NCI-H82 treated with DMSO at 0.1 percent for 48 hours (cell line): Measurements from ENCODE around the gene VARS1.

Experiments
- DNase-seq: peaks from one replicate; lab custom pipeline; 2025; ENCODE audit not compliant: unreplicated experiment; lab: John Stamatoyannopoulos, UW

The VARS1 gene

DNA sequence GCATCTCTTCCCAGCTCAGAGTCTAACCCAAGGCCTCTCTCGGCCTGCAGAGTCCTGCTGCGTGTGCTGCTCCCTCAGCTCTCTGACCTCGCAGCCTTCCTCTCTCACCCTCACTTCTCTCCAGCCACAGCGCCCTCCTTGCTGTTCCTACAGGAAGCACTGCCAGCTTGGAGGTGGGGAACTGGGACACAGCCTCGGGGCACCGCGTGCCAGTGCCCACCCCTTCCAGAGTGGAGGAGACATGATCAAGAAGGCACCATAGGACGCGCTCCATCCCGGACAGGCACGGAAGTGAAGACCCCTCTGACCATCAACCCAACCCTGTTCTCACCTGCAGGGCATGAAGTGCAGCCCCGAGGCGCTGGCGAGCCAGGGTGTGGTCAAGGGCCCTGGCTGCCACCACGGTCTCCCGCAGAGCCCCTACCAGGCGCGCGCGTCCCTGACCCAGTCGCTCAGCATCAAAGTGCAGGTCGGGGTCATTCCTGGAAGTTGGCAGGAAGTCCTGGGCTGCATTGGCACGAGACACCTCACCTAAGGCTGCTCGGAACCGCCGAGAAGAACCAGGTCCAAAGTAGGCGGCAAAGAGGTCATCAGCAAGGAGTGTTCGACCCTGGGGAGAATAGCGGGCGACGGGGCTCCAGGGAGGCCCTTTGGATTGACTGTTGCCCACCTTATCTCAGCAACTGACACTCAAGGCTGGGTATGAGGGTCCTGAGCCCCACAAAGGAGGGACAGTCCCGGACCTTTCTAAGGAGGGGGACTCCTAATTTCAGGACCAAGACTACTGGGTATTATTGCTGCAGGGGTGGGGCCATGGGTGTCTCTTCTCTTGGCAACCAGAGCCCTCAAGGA, 19.7 kb downstream of the VARS1 start:
- no peak for DNase-seq

DNA sequence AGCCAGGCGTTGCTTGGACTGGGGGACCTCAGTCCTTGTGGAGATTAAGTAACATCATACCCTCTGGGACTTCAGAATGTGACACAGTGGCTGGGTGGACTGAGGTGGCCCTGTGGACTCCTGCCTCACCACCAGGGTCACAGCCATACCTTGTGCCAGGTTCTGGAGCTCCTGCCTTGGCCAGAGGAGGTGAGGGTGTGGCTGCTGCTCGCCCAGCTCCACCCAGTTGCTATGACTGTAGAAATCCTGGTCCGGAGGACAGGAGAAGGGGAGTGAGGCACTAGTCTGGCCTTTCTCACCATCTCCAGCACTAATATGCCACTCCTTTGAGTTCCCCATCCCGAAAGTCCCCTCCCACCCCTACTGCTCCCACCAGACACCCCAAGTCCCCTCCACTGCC, 20.4 kb downstream of the VARS1 start:
- DNase-seq, result no peak

DNA sequence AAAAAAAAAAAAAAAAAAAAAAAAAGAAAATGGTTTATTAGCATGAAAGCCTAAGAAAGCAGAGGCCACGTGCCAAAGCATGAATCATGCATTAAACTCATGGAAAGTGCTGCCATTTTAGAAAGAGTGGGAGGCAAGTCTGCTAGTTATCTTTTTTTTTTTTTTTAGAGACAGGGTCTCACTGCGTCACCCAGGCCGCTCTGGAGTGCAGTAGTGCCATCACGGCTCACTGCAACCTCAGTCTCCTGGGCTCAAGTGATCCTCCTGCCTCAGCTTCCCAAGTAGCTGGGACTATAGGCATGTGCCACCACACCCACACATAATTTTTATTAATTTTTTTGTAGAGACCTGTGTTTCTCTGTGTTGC, 23.6 kb downstream of the VARS1 start:
- no peak for DNase-seq

- no peak for DNase-seq
These were observed 24.7 kb downstream of the VARS1 start for GRCh38 chr6:31770860-31771259.

GRCh38 chr6:31769684-31770371, 25.7 kb downstream of the VARS1 start:
- DNase-seq, result peak; percentile 78

DNA sequence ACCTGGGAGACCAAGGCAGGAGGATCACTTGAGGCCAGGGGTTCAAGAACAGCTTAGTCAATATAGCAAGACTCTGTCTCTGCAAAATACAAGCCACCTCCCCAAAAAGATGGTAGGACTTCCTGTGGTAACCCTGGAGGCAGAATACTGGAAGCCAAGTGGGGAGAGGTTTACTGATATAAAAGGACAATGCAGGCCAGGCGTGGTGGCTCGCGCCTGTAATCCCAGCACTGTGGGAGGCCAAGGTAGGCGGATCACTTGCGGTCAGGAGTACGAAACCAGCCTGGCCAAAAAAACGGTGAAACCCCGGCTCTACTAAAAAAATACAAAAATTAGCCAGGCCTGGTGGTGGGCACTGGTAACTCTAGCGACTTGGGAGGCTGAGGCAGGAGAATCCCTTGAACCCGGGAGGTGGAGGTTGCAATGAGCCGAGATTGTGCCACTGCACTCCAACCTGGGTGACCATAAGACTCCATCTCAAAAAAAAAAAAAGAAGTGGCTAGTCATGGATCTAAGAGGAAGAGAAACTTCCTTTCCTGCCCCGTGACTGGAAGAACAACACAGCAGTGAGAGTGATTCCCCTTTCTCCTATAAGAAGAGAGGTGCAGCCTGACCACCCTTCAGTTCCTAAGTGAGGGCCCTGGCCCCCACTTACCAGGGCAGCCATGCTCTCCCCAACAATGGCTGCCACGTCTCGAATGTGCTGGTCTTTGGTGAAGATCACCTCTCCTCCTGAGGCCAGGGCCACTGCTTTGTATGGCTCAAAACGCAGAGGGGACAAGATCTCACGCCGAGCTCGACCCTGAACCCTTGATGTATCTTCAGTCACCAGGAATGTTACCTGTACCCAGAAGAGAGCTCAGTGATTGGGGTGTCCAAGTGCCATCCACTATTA, 26.9 kb downstream of the VARS1 start:
- no peak for DNase-seq

- no peak for DNase-seq
These were observed 28.4 kb downstream of the VARS1 start for GRCh38 chr6:31767096-31767645.

GRCh38 chr6:31765910-31766794, 29.4 kb downstream of the VARS1 start:
- DNase-seq, result peak; percentile 46

- DNase-seq, result no peak
These were observed 30.0 kb downstream of the VARS1 start for GRCh38 chr6:31765559-31765909.

DNA sequence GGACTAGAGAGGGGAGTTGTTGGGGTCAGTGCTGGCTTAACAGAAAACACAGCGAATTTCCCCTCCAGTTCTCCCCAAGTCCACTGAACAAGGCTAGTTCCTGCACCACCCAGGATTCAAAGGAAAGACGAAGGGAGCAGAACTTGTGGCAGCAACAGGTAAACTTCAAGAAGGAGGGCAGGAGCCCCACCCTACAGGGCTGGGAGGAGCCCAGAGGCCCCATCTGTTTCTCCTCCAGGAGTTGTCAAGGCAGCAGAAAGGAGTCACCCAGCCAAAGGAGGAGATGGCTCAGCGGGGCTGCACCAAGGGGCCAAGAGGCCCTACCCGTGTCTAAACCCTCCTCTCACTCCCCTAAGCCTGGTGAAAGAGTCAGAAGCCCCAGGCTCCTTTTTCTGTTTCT, 31.4 kb downstream of the VARS1 start:
- no peak for DNase-seq

DNA sequence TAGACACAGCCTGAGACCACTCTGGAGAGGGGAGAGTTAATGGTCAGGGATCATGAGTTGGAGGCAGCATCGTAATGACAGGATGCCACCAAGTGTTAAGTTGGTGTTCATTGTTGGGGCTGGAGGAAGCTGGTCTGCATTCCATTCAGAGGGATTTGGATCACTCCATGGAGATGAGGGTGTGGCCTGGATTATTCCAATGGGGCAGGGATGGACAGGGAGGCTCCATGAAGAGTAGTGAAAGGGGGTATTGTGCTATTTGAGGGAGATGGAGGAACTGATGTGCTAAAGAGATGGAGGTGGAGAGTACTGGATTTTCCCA, 32.0 kb downstream of the VARS1 start:
- DNase-seq, result peak; percentile 25

DNA sequence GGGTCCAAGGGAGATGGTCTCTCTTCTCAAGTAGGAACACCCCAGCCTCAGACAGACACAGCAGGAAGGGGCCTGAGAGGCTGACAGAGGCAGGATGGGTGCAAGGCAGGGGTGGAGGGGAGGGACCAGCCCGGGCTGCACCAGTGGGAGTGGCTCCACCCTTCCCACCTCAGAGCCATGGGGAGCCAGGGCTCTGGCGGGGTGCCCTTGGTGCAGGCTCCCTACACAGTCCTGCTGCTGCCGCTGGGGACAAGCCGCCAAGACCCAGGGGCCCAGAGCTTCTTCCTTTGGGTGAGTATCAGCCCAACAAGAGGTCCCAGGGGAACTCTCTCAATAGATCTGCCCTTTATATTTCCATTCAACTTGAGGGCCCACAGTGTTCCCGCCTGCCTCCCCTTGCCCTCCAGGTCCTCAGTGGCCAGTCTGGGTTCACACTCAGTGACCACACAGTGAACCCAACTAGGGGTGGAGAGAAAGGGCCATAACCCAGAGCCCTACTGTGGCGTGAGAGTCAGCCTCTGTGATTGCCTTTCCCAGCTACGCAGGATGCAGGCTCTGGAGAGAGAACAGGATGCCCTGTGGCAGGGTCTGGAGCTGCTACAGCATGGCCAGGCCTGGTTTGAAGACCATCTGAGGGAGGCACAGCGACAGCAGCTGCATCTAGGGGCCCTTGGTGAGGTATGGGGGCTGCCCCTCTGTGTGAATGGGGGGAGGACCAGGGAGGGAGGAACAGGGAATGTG, 32.5 kb downstream of the VARS1 start:
- no peak for DNase-seq

GRCh38 chr6:31762356-31762755, 33.2 kb downstream of the VARS1 start, which contains the start of gene SAPCD1:
TSS of gene SAPCD1 (plus strand) at chr6:31762656. CDS start at chr6:31763055, 399 bp downstream.
- DNase-seq, result no peak

- no peak for DNase-seq
These were observed 34.2 kb downstream of the VARS1 start for GRCh38 chr6:31761343-31761742.

GRCh38 chr6:31760790-31761189, 34.8 kb downstream of the VARS1 start:
- no peak for DNase-seq

- no peak for DNase-seq
These were observed 37.3 kb downstream of the VARS1 start for GRCh38 chr6:31758281-31758680.

- no peak for DNase-seq
These were observed 42.7 kb downstream of the VARS1 start for GRCh38 chr6:31752739-31753319.

DNA sequence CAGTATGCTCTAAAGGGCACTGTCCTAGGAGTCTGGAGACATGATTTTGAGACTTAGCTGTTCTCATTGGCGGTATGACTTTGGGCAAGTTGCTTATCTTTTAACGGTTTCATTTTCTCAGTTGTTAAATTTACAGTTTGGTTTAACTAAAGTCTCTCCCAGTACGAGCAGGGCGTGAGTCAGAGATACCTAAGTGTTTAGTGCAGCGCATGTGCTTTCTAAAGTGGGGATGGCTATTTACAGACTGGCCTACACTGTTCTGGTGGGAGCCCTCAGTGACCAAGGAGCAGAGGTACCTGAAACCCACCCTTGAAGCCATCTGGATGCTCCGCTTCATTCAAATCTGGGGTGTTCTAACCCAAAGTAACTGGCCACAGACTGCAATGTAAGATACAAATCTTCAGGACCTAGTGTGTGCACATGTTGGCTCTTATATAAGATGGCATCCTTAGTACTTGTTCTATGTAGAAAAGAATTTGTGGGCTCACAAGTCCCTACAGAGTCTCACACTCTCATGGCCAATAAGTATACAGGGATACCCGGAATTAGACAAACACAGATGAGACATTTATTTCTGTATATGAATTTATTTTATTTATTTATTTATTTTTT, 45.0 kb downstream of the VARS1 start:
- no peak for DNase-seq
